ENCODE results near the gene SPECC1. TPM values are rescaled to one million over a fixed set of nuclear protein-coding genes. Genes with fewer than 3 reads are reported as not detected.

The SPECC1 gene
- total RNA-seq, 2 donors from 2014 or later: 53.5 to 78.3 TPM

DNA sequence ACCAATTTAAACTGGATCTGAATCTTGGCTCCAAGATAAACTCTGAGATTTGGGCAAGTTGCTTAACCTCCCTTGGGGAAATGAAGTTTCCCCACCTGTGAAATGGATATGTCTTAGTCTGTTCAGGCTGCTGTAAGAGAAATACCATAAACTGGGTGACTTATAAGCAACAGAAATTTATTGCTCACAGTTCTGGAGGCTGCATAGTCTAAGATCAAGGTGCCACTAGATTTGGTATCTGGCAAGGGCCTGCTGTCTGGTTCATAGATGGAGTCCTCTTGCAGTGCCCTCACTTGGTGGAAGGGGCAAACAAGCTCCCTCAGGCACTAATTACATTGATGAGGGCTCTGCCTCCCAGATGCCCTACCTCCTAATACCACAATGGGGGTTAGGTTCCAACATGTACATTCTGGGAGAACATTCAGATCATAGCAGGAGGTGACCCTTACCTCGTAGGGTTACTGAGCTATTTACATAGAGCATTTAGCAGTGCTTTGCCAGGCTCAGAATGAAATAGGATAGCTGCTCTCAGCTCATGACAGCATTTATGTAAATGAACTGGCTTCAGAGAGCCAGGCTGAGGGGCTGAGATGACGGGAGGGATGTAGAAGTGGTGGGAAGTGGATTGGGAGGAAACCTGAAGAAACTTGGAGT, 83.9 kb downstream of the SPECC1 start:
- Histone ChIP-seq H3K27ac (no peak overlapping the region), H3K36me3 (no peaks in the 10 kb centered on the region), H3K9me3 (no peaks in the 10 kb centered on the region), H3K9ac (ENCODE audit: low read depth in 2 of 2, low read length in 2 of 2) (no peak overlapping the region), H3K27me3 (no peaks in the 10 kb centered on the region), H3K4me3 (no peak overlapping the region), H3K4me1 (no peaks in the 10 kb centered on the region)
- TF ChIP-seq, protein P1, sequence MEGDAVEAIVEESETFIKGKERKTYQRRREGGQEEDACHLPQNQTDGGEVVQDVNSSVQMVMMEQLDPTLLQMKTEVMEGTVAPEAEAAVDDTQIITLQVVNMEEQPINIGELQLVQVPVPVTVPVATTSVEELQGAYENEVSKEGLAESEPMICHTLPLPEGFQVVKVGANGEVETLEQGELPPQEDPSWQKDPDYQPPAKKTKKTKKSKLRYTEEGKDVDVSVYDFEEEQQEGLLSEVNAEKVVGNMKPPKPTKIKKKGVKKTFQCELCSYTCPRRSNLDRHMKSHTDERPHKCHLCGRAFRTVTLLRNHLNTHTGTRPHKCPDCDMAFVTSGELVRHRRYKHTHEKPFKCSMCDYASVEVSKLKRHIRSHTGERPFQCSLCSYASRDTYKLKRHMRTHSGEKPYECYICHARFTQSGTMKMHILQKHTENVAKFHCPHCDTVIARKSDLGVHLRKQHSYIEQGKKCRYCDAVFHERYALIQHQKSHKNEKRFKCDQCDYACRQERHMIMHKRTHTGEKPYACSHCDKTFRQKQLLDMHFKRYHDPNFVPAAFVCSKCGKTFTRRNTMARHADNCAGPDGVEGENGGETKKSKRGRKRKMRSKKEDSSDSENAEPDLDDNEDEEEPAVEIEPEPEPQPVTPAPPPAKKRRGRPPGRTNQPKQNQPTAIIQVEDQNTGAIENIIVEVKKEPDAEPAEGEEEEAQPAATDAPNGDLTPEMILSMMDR (IDR thresholded peaks at IDR 0.05): no peak
- DNase-seq: no peak
- intact Hi-C loops (cut with DNase I): no loop called here

DNA sequence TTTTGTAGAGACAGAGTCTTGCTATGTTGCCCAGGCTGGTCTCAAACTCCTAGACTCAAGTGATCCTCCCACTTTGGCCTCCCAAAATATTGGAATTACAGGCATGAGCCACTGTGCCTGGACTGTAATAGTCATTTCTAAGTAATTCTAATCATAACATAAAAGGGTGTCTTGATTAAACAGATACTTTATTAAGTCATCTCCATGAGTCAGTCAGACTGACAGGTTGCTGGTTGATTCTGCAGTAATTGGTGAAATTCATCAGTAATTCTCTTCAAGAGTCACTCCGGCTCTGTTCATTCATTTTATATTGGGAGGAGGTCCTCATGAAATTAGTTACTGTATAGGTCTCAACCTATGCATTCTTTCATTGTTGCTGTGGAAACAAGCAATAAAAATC, 85.6 kb downstream of the SPECC1 start:
- H3K4me3 ChIP-seq: no peak overlapping the region
- no peaks in the 10 kb centered on the region for H3K9me3 ChIP-seq
- no peaks in the 10 kb centered on the region for H3K36me3 ChIP-seq
- TF ChIP-seq, protein P1 (IDR thresholded peaks at IDR 0.05): no peak
- H3K27ac ChIP-seq: no peak overlapping the region
- H3K27me3 ChIP-seq: no peaks in the 10 kb centered on the region
- no peaks in the 10 kb centered on the region for H3K4me1 ChIP-seq
- DNase-seq: no peak
- H3K9ac ChIP-seq (ENCODE audit: low read depth in 2 of 2, low read length in 2 of 2): no peak overlapping the region
- intact Hi-C loops (cut with DNase I): no loop called here

GRCh38 chr17:20095336-20096080, 86.3 kb downstream of the SPECC1 start:
- H3K4me1 ChIP-seq: no peaks in the 10 kb centered on the region
- no peak overlapping the region for H3K9ac ChIP-seq (ENCODE audit: low read depth in 2 of 2, low read length in 2 of 2)
- no peak overlapping the region for H3K4me3 ChIP-seq
- H3K36me3 ChIP-seq: no peaks in the 10 kb centered on the region
- intact Hi-C loops (cut with DNase I): no loop called here
- no peak for DNase-seq
- TF ChIP-seq, protein P1 (IDR thresholded peaks at IDR 0.05): no peak
- no peaks in the 10 kb centered on the region for H3K9me3 ChIP-seq
- H3K27ac ChIP-seq: no peak overlapping the region
- H3K27me3 ChIP-seq: no peaks in the 10 kb centered on the region

- DNase-seq: no peak
- TF ChIP-seq, protein P1 (IDR thresholded peaks at IDR 0.05): no peak
- Histone ChIP-seq H3K36me3 (no peaks in the 10 kb centered on the region), H3K27me3 (no peaks in the 10 kb centered on the region), H3K9ac (ENCODE audit: low read depth in 2 of 2, low read length in 2 of 2) (no peak overlapping the region), H3K4me3 (no peak overlapping the region), H3K4me1 (no peaks in the 10 kb centered on the region), H3K27ac (no peak overlapping the region), H3K9me3 (no peaks in the 10 kb centered on the region)
- intact Hi-C loops (cut with DNase I): no loop called here
Measured at GRCh38 chr17:20096430-20096829, 87.3 kb downstream of the SPECC1 start.

- no peak for DNase-seq
- intact Hi-C loops (cut with DNase I): no loop called here
- Histone ChIP-seq H3K36me3 (no peaks in the 10 kb centered on the region), H3K9me3 (no peaks in the 10 kb centered on the region), H3K4me1 (no peaks in the 10 kb centered on the region), H3K4me3 (no peak overlapping the region), H3K27me3 (no peaks in the 10 kb centered on the region), H3K9ac (ENCODE audit: low read depth in 2 of 2, low read length in 2 of 2) (no peak overlapping the region), H3K27ac (no peak overlapping the region)
- TF ChIP-seq, protein P1 (IDR thresholded peaks at IDR 0.05): no peak
Measured at GRCh38 chr17:20097330-20097729, 88.2 kb downstream of the SPECC1 start.
